ENCODE data around the gene PIKFYVE.
"Not testable (repeated sequence)": the region's sequence is repeated elsewhere in the genome, so short reads cannot be mapped to it uniquely, and the experiment has no call there.

PIKFYVE gene

DNA sequence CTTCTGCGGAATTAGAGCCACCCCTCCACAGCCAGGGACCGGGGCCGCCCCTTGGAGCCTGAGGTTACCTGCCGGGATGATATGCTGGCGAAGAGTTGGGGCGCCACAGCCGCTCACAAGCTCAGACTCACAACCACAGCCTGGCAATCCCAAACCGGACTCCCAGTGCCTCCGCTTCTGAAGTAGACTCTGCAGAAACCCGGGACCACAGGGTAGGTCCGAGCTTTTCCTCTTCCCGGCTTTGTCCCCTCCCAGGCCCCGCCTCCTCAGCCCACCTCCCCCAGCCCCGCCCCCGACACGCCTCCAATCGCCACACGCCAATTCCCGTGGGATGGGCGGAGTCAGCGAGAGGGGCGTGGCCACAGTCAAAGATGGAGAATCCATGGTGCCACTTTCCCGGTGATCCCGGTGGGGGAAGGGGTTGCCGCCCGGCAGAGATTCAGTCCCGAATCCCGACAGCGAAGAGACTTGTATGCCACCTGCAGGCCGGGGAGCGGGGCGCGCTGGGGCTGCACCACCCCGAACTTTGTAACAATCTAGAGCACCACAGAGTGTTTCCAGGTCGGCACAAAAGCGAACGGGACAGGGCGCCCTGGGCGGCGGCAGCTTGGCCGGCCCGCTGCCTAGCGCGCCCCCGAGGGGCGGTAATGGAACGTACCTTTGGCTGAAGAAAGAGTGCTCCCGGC lies 11.0 kb upstream of the PIKFYVE start, which contains the start of gene IDH1:
Gene IDH1 (minus strand): TSS at position 201 of the 686 bp plus-strand sequence. CDS start 3,520 bp downstream, outside the sequence.
- DNase-seq (ENCODE audit: low read depth): peak; percentile 40
- peak within 1 kb of the TSS; percentile 93 for H3K4me3 ChIP-seq (ENCODE audit: low read depth, low read length)
- TF ChIP-seq, protein P1, sequence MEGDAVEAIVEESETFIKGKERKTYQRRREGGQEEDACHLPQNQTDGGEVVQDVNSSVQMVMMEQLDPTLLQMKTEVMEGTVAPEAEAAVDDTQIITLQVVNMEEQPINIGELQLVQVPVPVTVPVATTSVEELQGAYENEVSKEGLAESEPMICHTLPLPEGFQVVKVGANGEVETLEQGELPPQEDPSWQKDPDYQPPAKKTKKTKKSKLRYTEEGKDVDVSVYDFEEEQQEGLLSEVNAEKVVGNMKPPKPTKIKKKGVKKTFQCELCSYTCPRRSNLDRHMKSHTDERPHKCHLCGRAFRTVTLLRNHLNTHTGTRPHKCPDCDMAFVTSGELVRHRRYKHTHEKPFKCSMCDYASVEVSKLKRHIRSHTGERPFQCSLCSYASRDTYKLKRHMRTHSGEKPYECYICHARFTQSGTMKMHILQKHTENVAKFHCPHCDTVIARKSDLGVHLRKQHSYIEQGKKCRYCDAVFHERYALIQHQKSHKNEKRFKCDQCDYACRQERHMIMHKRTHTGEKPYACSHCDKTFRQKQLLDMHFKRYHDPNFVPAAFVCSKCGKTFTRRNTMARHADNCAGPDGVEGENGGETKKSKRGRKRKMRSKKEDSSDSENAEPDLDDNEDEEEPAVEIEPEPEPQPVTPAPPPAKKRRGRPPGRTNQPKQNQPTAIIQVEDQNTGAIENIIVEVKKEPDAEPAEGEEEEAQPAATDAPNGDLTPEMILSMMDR (IDR thresholded peaks at IDR 0.05; ENCODE audit: low read depth, low read length, missing control alignments): peak; percentile 64

DNA sequence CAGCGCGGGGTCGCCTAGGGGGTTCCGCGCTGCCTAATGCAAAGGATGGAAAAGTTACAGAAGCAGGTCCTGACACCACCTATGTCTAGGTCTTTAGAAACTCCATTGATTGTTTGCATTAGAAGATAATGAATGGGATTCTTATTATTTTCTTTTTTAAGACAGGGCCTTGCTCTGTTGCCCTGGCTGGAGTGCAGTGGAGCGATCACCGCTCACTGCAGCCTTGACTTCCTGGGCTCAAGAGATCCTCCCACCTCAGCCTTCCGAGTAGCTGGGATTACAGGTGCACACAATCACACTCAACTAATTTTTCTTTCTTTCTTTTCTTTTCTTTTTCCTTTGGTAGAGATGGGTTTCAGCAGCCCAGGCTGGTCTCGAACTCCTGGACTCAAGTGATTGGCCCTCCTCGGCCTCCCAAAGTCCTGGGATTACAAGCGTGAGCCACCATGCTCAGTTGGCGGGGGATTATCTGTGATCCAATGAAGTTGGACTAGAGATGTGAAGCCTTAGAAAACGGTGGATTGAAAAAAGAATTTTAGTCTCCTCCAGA lies 10.4 kb upstream of the PIKFYVE start:
- peak overlapping the region; percentile 93 for H3K4me3 ChIP-seq (ENCODE audit: low read depth, low read length)
- TF ChIP-seq, protein P1 (IDR thresholded peaks at IDR 0.05; ENCODE audit: low read depth, low read length, missing control alignments): no peak
- DNase-seq (ENCODE audit: low read depth): no peak

DNA sequence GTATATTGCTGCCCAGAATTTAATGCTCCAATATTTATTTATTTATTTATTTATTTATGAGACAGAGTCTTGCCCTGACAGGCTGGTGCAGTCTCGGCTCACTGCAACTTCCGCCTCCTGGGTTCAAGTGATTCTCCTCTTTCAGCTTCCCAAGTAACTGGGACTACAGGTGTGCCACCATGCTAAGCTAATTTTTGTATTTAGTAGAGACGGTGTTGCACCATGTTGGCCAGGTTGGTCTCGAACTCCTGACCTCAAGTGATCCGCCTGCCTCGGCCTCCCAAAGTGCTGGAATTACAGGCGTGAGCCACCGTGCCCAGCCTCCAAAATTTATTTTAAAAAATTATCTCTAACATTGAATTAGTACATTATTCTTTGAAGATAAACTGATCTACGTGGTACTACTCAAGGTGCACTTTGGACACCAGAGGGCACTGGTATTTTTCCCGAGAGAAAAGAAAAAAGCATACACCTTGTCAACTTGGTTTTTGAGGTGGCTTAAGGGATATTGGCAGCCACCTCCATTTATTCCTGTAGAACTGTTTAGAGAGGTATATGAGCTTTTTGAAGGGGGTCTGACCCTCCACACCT lies 9.8 kb upstream of the PIKFYVE start:
- DNase-seq (ENCODE audit: low read depth): no peak

DNA sequence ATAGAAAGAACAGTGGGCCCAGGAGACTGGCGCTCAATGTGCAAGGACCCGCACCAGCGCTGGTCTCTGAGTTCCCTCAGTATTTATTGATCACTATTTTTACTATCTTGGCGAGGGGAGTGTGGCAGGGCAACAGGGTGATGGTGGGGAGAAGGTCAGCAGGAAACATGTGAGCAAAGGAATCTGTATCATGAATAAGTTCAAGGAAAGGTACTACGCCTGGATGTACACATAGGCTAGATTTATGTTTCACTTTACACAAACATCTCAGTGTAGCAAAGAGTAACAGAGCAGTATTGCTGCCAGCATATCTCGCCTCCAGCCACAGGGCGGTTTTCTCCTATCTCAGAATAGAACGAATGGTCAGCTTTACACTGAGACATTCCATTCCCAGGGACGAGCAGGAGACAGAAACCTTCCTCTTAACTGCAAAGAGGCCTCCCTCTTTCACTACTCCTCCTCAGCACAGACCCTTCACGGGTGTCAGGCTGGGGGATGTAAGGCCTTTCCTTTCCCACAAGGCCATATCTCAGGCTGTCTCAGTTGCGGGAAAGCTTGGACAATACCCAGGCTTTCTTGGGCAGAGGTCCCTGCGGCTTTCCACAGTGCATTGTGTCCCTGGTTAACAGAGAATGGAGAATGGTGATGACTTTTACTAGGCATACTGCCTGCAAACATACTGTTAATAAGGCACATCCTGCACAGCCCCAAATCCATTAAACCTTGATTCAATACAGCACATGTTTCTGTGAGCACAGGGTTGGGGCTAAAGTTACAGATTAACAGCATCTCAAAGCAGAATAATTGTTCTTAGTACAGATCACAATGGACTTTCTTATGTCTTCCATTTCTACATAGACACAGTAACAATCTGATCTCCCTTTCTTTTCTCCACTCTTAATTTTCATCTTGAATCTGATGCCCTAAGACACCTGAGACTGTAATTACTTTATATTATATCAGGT lies 8.9 kb upstream of the PIKFYVE start:
- DNase-seq (ENCODE audit: low read depth); H3K4me3 ChIP-seq (ENCODE audit: low read depth, low read length): not testable (repeated sequence)

More for the DNA sequence above, 9.8 kb upstream of the PIKFYVE start:
- H3K4me3 ChIP-seq (ENCODE audit: low read depth, low read length): no peak overlapping the region
- TF ChIP-seq, protein P1 (IDR thresholded peaks at IDR 0.05; ENCODE audit: low read depth, low read length, missing control alignments): peak; percentile 32

DNA sequence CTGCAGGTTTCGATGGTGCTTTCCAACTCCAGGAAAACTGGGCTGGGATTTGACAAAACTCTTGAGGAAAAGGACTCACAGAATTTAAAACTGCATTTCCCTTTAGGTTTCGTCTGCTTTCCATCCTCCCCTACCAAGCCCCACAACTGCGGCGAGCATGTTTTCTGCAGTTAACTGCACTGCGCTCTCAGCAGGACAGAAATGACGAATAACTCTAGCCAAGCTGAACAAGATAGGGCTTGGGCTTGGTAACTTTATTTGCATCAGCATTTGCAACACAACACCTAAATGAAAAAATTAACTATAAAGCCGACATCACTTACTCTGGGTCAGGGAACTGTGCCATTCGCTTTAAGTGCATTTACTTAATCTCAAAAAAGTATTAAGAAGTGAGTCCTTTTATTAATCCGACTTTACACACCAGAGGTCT lies 669 bp upstream of the PIKFYVE start:
- peak; percentile 50 for DNase-seq (ENCODE audit: low read depth)
- H3K4me3 ChIP-seq (ENCODE audit: low read depth, low read length): peak overlapping the region; percentile 61
- TF ChIP-seq, protein P1 (IDR thresholded peaks at IDR 0.05; ENCODE audit: low read depth, low read length, missing control alignments): no peak

DNA sequence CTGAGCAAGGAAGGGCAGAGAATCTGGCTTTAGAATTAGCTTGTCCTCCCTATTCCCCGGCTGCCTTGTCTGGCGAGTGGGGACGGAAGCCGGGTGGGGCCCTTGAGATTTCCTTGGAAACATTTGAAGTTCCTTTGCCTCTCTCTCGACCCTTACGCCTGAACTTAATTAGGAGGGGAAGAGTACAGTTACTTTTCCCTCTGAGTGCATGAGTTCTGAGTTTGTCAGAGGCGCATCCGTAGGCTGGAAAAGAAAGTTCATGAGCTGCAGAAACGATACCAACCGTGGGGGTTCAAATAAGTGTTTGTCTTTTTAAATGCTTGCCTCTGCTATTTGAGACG lies 468 bp downstream of the PIKFYVE start:
- DNase-seq (ENCODE audit: low read depth): no peak
- TF ChIP-seq, protein P1 (IDR thresholded peaks at IDR 0.05; ENCODE audit: low read depth, low read length, missing control alignments): no peak
- H3K4me3 ChIP-seq (ENCODE audit: low read depth, low read length): peak overlapping the region; percentile 61

DNA sequence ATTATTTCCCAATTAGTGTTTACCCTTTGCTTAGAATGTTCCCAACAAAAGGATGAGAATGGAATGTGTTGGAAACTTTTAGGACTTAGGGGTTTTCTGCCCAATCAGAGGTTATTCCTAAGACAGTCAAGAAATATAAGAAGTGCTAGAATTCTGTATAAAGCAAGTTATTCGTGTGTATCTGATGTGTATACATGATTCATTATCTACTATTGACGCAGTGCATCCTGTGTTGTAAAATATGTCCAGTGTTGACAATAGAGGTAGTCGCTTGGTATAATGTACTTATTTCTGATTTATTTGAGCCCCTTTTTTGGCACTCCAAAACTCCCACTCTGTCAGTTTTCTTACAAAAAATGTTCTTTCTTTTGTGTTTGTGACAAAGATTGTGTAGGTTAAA lies 881 bp downstream of the PIKFYVE start:
- no peak for DNase-seq (ENCODE audit: low read depth)
- TF ChIP-seq, protein P1 (IDR thresholded peaks at IDR 0.05; ENCODE audit: low read depth, low read length, missing control alignments): no peak
- H3K4me3 ChIP-seq (ENCODE audit: low read depth, low read length): peak overlapping the region; percentile 61

DNA sequence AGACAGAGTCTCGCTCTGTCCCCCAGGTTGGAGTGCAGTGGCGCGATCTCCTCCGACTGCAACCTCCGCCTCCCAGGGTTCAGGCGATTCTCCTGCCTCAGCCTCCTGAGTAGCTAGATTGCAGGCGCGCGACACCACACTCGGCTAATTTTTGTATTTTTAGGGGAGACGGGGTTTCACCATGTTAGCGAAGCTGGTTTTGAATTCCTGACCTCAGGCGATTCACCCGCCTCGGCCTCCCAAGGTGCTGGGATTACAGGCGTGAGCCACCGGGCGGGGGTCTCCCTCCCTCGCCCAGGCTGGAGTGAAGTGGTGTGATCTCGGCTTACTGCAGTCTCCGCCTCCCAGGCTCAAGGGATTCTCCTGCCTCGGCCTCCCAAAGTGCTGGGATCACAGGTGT lies 1.5 kb downstream of the PIKFYVE start:
- not testable (repeated sequence) for DNase-seq (ENCODE audit: low read depth)
- H3K4me3 ChIP-seq (ENCODE audit: low read depth, low read length): peak overlapping the region; percentile 26

All from GM12864 (cell line).